Measurements from ENCODE around the gene C9orf78.

C9orf78 gene

DNA sequence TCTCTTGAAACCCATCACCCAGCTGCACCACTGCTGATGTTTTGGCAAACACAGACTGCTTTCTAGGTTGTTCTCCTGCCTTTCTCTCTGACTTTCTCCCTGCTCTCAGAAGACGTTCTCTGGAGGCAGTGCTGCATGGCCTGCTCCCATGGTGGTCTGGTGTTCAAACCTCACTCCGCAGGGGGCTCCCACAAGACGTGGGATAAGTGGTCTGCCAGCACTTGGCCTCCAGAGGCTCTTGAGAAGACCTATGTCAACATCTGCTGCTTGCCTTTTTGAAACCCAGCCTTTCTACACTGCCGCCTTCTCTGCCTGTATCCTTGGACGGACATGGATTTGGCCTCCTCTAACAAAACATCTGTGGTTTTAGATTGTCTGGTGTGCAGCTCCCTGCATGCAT lies 16.7 kb upstream of the C9orf78 start:
- no peak for DNase-seq (ENCODE audit: low read depth in 1 of 2, low spot score in 1 of 2)
- no peaks in the 10 kb centered on the region for H3K27me3 ChIP-seq (ENCODE audit: insufficient read depth, poor library complexity, severe bottlenecking)
- H3K27ac ChIP-seq (replicated peaks), result peak overlapping the region; percentile 68
- no peak overlapping the region for H3K4me3 ChIP-seq (replicated peaks; ENCODE audit: insufficient read depth, low read length)
- TF ChIP-seq CTCF (IDR thresholded peaks at IDR 0.05; ENCODE audit: insufficient read depth, low read length) (no peak), GABPA (IDR thresholded peaks at IDR 0.05; ENCODE audit: low read depth) (no peak), POLR2AphosphoS5 (IDR thresholded peaks at IDR 0.05; ENCODE audit: low read depth) (no peak), REST (IDR thresholded peaks at IDR 0.05; ENCODE audit: insufficient replicate concordance, low read depth) (no peak), SPI1 (IDR thresholded peaks at IDR 0.05; ENCODE audit: borderline replicate concordance, low read depth) (no peak)

GRCh38 chr9:129850821-129851550 lies 15.9 kb upstream of the C9orf78 start:
- TF ChIP-seq SPI1 (IDR thresholded peaks at IDR 0.05; ENCODE audit: borderline replicate concordance, low read depth), result no peak
- TF ChIP-seq POLR2AphosphoS5 (IDR thresholded peaks at IDR 0.05; ENCODE audit: low read depth), result no peak
- no peak for TF ChIP-seq REST (IDR thresholded peaks at IDR 0.05; ENCODE audit: insufficient replicate concordance, low read depth)
- TF ChIP-seq CTCF (IDR thresholded peaks at IDR 0.05; ENCODE audit: insufficient read depth, low read length), result no peak
- no peak for TF ChIP-seq GABPA (IDR thresholded peaks at IDR 0.05; ENCODE audit: low read depth)
- DNase-seq (ENCODE audit: low read depth in 1 of 2, low spot score in 1 of 2), result no peak
- no peak overlapping the region for H3K4me3 ChIP-seq (replicated peaks; ENCODE audit: insufficient read depth, low read length)
- H3K27me3 ChIP-seq (ENCODE audit: insufficient read depth, poor library complexity, severe bottlenecking), result no peaks in the 10 kb centered on the region
- H3K27ac ChIP-seq (replicated peaks), result no peak overlapping the region

DNA sequence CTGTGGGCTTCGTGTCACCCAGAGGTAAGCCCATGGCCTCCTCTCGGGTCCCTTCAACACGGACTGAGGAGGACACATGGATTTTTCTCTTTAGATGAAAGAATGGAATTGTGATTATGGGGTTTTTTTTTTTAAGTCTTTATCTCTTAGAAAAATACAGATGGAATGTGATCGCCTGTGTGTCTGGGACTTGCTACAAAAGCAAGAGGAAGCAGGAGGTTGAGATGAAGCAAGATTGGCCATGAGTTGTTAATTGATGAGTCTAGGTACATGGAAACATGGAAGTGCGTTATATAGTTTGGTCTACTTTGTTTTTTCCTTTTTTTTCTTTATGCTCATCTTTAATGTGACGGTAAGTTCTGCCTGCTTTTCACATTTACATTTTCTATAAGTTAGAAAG lies 14.8 kb upstream of the C9orf78 start:
- Histone ChIP-seq H3K27me3 (ENCODE audit: insufficient read depth, poor library complexity, severe bottlenecking) (no peaks in the 10 kb centered on the region), H3K27ac (replicated peaks) (no peak overlapping the region), H3K4me3 (replicated peaks; ENCODE audit: insufficient read depth, low read length) (no peak overlapping the region)
- no peak for DNase-seq (ENCODE audit: low read depth in 1 of 2, low spot score in 1 of 2)
- TF ChIP-seq REST (IDR thresholded peaks at IDR 0.05; ENCODE audit: insufficient replicate concordance, low read depth), result no peak
- no peak for TF ChIP-seq CTCF (IDR thresholded peaks at IDR 0.05; ENCODE audit: insufficient read depth, low read length)
- no peak for TF ChIP-seq POLR2AphosphoS5 (IDR thresholded peaks at IDR 0.05; ENCODE audit: low read depth)
- TF ChIP-seq SPI1 (IDR thresholded peaks at IDR 0.05; ENCODE audit: borderline replicate concordance, low read depth), result no peak
- no peak for TF ChIP-seq GABPA (IDR thresholded peaks at IDR 0.05; ENCODE audit: low read depth)
